HUES64 (cell line): ENCODE results near the gene MACROD1.
"Not testable (repeated sequence)": the region's sequence is repeated elsewhere in the genome, so short reads cannot be mapped to it uniquely, and the experiment has no call there.

Experiments used
- H3K27ac ChIP-seq: 2 replicates; pipeline ENCODE4 v1.7.0; 2013; ENCODE audit warnings: low read depth, low read length, inconsistent platforms
- H3K27me3 ChIP-seq: 2 replicates; pipeline ENCODE4 v1.6.1; 2013; ENCODE audit warnings: mild to moderate bottlenecking, low read length; ENCODE audit not compliant: insufficient read depth
- H3K36me3 ChIP-seq: 2 replicates; pipeline ENCODE4 v1.6.1; 2013; ENCODE audit warnings: mild to moderate bottlenecking, low read length; ENCODE audit not compliant: insufficient read depth
- H3K4me1 ChIP-seq: 2 replicates; pipeline ENCODE4 v1.6.1; 2013; ENCODE audit warnings: mild to moderate bottlenecking, low read length, moderate library complexity; ENCODE audit not compliant: insufficient read depth
- H3K4me3 ChIP-seq: 2 replicates; pipeline ENCODE4 v1.5.1; 2013; ENCODE audit warnings: mild to moderate bottlenecking, low read length, moderate library complexity
- H3K9ac ChIP-seq: 2 replicates; pipeline ENCODE4 v1.6.1; 2013; ENCODE audit warnings: mild to moderate bottlenecking, low read depth, low read length
- H3K9me3 ChIP-seq: 2 replicates; pipeline ENCODE4 v1.6.1; 2013; ENCODE audit warnings: low read depth, low read length; ENCODE audit not compliant: insufficient read depth
- WGBS: fragments of 150-250, 120-280 bp; methylation state at CpG from one replicate; pipeline ENCODE4 v1.1.7; 2013; ENCODE audit warnings: missing lambda C conversion rate; 5-methylcytosine and 5-hydroxymethylcytosine counted together

Gene MACROD1

DNA sequence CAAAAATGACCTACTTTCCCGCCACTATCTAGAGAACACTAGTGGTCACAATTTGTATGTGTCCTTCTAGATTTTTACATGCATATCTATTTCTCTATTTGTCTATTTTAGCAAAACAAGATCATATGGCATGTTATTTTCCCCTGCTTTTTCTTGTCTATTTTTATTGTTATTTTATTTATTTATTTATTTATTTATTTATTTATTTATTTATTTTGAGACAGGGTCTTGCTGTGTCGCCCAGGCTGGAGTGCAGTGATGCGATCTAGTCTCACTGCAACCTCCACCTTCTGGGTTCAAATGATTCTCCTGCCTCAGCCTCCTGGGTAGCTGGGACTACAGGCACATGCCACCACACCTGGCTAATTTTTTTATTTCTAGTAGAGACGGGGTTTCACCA lies 202.0 kb downstream of the MACROD1 start:
- H3K9ac ChIP-seq, H3K4me3 ChIP-seq, H3K27ac ChIP-seq, H3K36me3 ChIP-seq, H3K27me3 ChIP-seq, H3K9me3 ChIP-seq, H3K4me1 ChIP-seq: not testable (repeated sequence)
- 98% methylated on average over 4 of the region's 4 CpGs for WGBS

DNA sequence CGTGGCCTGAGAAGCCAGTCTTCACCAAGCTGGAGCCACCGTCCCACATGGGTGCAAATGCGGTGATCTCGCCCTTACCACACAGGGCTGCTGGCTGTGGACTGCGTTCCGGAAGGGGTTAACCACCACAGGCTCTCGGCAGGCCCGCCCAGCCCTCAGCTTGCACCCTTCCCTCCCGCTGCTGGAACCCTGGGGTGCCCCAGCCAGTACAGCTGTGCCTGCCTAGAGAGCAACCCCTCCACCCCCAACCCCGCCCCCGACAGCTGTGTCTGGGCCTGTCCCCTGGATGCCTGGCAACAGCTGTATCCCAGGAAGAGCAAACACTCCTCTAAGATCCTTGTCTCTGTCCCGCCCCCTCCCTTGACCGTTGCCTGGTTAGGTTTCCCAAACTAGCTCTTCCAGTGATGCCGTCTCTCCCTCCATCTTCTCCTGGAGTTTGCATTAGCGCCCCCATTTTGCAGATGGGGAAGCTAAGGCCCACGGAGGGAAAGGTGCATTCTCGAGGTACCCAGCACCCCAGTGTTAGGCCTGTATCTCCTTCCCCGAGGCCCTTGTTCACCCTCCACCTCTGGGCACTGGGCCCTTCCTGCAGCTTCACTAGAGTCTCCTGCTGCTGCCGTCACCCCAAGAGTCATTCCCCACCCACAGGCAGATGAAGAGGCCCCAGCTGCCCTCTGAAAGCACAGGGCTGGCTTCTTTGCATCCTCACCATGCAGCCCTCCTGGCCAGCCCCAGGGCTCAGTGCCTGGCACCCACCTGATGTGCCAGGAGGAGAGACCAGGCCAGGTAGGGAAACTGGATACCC lies 204.1 kb downstream of the MACROD1 start:
- H3K27ac ChIP-seq = no peak overlapping the region

DNA sequence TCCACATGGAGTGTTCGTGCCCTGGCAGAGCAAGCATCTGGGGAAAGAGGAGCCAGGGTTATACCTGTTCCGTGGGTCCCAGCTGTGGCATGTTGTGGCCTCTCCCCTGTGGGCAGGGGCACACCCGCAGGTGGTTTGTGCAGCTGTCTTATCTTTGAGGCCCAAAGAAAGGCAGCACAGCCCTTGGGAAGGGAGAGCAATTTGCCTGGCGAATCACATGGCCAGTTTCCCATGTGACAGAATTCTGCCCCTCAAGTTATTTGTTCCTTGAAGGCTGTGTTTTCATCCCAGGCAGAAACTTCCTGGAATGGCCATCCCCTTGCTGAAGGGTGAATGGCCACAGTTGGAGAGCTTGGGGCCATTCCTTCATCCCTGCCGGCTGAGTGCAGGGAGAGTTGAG lies 207.9 kb downstream of the MACROD1 start:
- Histone ChIP-seq H3K9ac (no peak overlapping the region), H3K4me1 (no peaks in the 10 kb centered on the region), H3K27ac (no peak overlapping the region), H3K9me3 (no peaks in the 10 kb centered on the region), H3K27me3 (no peaks in the 10 kb centered on the region), H3K36me3 (peaks cover 38% of the 10 kb centered on the region), H3K4me3 (no peak overlapping the region)
- WGBS = 90% methylated on average over 4 of the region's 5 CpGs

More for the DNA sequence above, 204.1 kb downstream of the MACROD1 start:
- Histone ChIP-seq H3K9me3 (no peaks in the 10 kb centered on the region), H3K27me3 (no peaks in the 10 kb centered on the region; the same call in 1 of the 2 replicates), H3K9ac (no peak overlapping the region), H3K36me3 (0 out of 2 replicates have a peak, but pooled peaks cover 3% of the 10 kb centered on the region), H3K4me3 (no peak overlapping the region), H3K4me1 (no peaks in the 10 kb centered on the region)
- 68% methylated on average over 19 of the region's 19 CpGs for WGBS

DNA sequence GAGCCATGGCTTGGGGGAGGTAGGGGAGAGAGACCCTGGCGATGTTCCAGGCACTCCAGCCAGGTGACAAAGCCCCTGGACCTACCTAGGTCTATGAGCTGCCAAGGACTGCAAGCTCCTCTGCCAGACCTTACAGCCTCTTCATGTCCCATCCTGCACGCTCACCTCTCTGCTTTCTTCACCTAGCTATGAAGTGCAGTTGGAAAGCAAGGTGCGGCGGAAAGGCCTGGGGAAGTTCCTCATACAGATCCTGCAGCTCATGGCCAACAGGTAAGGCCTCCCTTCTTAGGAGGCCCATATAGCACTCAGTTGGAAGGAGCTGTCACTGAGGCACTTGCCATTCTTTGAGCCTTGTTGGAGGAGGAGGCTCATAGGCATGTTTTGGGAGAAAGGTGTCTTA lies 213.3 kb downstream of the MACROD1 start:
- H3K27ac ChIP-seq = no peak overlapping the region
- H3K27me3 ChIP-seq = no peaks in the 10 kb centered on the region
- H3K36me3 ChIP-seq = peaks cover 64% of the 10 kb centered on the region
- H3K4me3 ChIP-seq = no peak overlapping the region
- H3K9me3 ChIP-seq = no peaks in the 10 kb centered on the region
- no peak overlapping the region for H3K9ac ChIP-seq
- H3K4me1 ChIP-seq = no peaks in the 10 kb centered on the region
- 98% methylated on average over 4 of the region's 4 CpGs for WGBS

DNA sequence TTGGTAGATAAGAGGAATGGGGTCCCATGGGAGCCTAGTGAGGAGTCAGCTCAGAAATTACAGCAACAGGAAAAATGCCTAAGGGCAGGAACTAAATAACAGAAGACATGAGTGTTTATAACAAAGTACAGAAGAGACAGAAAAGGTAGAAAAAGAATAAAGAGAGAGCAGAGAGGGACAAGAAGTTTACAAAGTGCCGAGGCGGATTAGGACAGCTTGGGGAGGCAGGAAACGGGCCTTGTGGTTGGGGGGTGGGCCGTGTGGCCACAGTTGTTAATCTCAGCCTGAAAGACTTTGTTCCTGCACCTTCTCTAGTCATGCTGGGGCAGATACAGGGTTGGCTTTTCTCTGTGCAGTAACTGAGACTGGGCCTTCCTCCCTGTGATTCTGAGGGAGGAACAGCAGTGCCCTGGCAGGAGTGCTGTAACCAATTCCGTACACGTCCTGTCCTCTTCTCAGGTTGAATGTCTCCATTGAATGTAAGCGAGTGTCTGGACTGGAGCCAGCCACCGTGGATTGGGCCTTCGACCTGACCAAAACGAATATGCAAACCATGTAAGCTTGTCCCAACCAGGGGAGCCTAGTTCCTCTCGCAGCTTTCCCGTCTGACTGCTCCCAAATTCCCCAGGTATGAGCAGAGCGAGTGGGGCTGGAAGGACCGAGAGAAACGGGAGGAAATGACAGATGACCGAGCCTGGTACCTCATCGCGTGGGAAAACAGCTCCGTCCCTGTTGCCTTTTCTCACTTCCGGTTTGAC lies 214.0 kb downstream of the MACROD1 start:
- 88% methylated on average over 20 of the region's 20 CpGs for WGBS
- H3K9me3 ChIP-seq = no peaks in the 10 kb centered on the region
- H3K27ac ChIP-seq = no peak overlapping the region
- no peaks in the 10 kb centered on the region for H3K27me3 ChIP-seq
- no peak overlapping the region for H3K9ac ChIP-seq
- H3K4me3 ChIP-seq = no peak overlapping the region
- H3K4me1 ChIP-seq = no peaks in the 10 kb centered on the region
- peaks cover 69% of the 10 kb centered on the region for H3K36me3 ChIP-seq
